Ishikawa (cell line): ENCODE data around the gene PTPRN2.

Source experiments
- CEBPB ChIP-seq: IDR thresholded peaks from 2 replicates; pipeline ENCODE4 v1.6.1; 2012
- CREB1 ChIP-seq: IDR thresholded peaks from 2 replicates; pipeline ENCODE4 v1.6.1; 2012; ENCODE audit warnings: low read depth
- EGR1 ChIP-seq: IDR thresholded peaks from 2 replicates; pipeline ENCODE4 v1.6.1; 2012
- EP300 ChIP-seq: IDR thresholded peaks from 2 replicates; pipeline ENCODE4 v1.6.1; 2012; ENCODE audit warnings: borderline replicate concordance
- FOXM1 ChIP-seq: IDR thresholded peaks from 2 replicates; pipeline ENCODE4 v1.6.1; 2012; ENCODE audit warnings: low read depth, borderline replicate concordance
- MAX ChIP-seq: IDR thresholded peaks from 2 replicates; pipeline ENCODE4 v1.6.1; 2012
- NFIC ChIP-seq: IDR thresholded peaks from 2 replicates; pipeline ENCODE4 v1.6.1; 2012
- RAD21 ChIP-seq: IDR thresholded peaks from 2 replicates; pipeline ENCODE4 v1.6.1; 2012; ENCODE audit warnings: low read depth
- REST ChIP-seq: IDR thresholded peaks from 2 replicates; pipeline ENCODE4 v1.6.1; 2012; ENCODE audit warnings: low read depth, mild to moderate bottlenecking
- TAF1 ChIP-seq: IDR thresholded peaks from 2 replicates; pipeline ENCODE4 v1.6.1; 2012; ENCODE audit warnings: low read depth, mild to moderate bottlenecking
- TCF12 ChIP-seq: IDR thresholded peaks from 2 replicates; pipeline ENCODE4 v1.6.1; 2012; ENCODE audit warnings: low read depth
- TEAD4 ChIP-seq: IDR thresholded peaks from 2 replicates; pipeline ENCODE4 v1.6.1; 2012
- USF1 ChIP-seq: IDR thresholded peaks from 2 replicates; pipeline ENCODE4 v1.6.1; 2012
- YY1 ChIP-seq: IDR thresholded peaks from 2 replicates; pipeline ENCODE4 v1.6.1; 2012; ENCODE audit warnings: low read depth
- ZBTB7A ChIP-seq: IDR thresholded peaks from 2 replicates; pipeline ENCODE4 v1.6.1; 2012; ENCODE audit warnings: low read depth

Gene PTPRN2

GRCh38 chr7:157525491-157525915, 1062.1 kb downstream of the PTPRN2 start:
- no peak for TF ChIP-seq TAF1
- no peak for TF ChIP-seq CEBPB
- TF ChIP-seq EP300, result no peak
- TF ChIP-seq CREB1, result no peak
- no peak for TF ChIP-seq NFIC
- TF ChIP-seq EGR1, result no peak
- no peak for TF ChIP-seq FOXM1

GRCh38 chr7:157524731-157525130, 1062.9 kb downstream of the PTPRN2 start:
- no peak for TF ChIP-seq TCF12
- TF ChIP-seq FOXM1, result no peak
- no peak for TF ChIP-seq YY1
- no peak for TF ChIP-seq CREB1
- TF ChIP-seq NFIC, result no peak
- TF ChIP-seq ZBTB7A, result no peak
- no peak for TF ChIP-seq RAD21
- no peak for TF ChIP-seq CEBPB
- TF ChIP-seq EP300, result no peak
- TF ChIP-seq EGR1, result no peak
- TF ChIP-seq MAX, result no peak
- no peak for TF ChIP-seq REST
- TF ChIP-seq TAF1, result no peak

GRCh38 chr7:157523766-157524421, 1063.7 kb downstream of the PTPRN2 start:
- TF ChIP-seq MAX, result no peak
- TF ChIP-seq CEBPB, result no peak
- no peak for TF ChIP-seq TCF12
- no peak for TF ChIP-seq REST
- no peak for TF ChIP-seq RAD21
- no peak for TF ChIP-seq ZBTB7A
- no peak for TF ChIP-seq NFIC
- no peak for TF ChIP-seq EGR1
- no peak for TF ChIP-seq EP300

GRCh38 chr7:157523371-157523765, 1064.3 kb downstream of the PTPRN2 start:
- TF ChIP-seq CEBPB (no peak), CREB1 (no peak), RAD21 (no peak), NFIC (no peak), EP300 (no peak), REST (no peak), EGR1 (no peak), YY1 (no peak), MAX (no peak), FOXM1 (no peak)

GRCh38 chr7:157522954-157523353, 1064.7 kb downstream of the PTPRN2 start:
- TF ChIP-seq USF1, result no peak
- no peak for TF ChIP-seq ZBTB7A
- TF ChIP-seq EP300, result no peak
- no peak for TF ChIP-seq FOXM1
- TF ChIP-seq TEAD4, result no peak
- no peak for TF ChIP-seq REST
- no peak for TF ChIP-seq TAF1
- no peak for TF ChIP-seq RAD21
- no peak for TF ChIP-seq CREB1
- TF ChIP-seq NFIC, result no peak
- no peak for TF ChIP-seq TCF12
- no peak for TF ChIP-seq MAX
- no peak for TF ChIP-seq CEBPB
- no peak for TF ChIP-seq YY1
- no peak for TF ChIP-seq EGR1
